HG03025 (cell line): ENCODE data around the gene TSPAN5.

ENCODE experiments used
- ATAC-seq: cut with Tn5 transposase; IDR thresholded peaks from one replicate; pipeline ENCODE4 v1.9.1; 2021; ENCODE audit warnings: mild to moderate bottlenecking, moderate library complexity; ENCODE audit not compliant: unreplicated experiment, low FRiP score

Gene TSPAN5

GRCh38 chr4:98674404-98675173 is 16.2 kb upstream of the TSPAN5 start:
- no peak for ATAC-seq

- ATAC-seq: no peak
These were observed 15.6 kb upstream of the TSPAN5 start for GRCh38 chr4:98673978-98674377.

GRCh38 chr4:98673288-98673644 is 14.9 kb upstream of the TSPAN5 start:
- ATAC-seq: no peak

GRCh38 chr4:98672583-98673287 is 14.3 kb upstream of the TSPAN5 start:
- ATAC-seq: no peak

GRCh38 chr4:98671131-98671530 is 12.7 kb upstream of the TSPAN5 start:
- no peak for ATAC-seq

- no peak for ATAC-seq
These were observed 11.8 kb upstream of the TSPAN5 start for GRCh38 chr4:98670186-98670585.

GRCh38 chr4:98669577-98669976 is 11.2 kb upstream of the TSPAN5 start:
- ATAC-seq: no peak

GRCh38 chr4:98664959-98665358 is 6.5 kb upstream of the TSPAN5 start:
- ATAC-seq: no peak

- peak; percentile 72 for ATAC-seq
These were observed 5.0 kb upstream of the TSPAN5 start for GRCh38 chr4:98663226-98664006.

GRCh38 chr4:98662626-98663225 is 4.3 kb upstream of the TSPAN5 start:
- peak; percentile 10 for ATAC-seq

GRCh38 chr4:98662055-98662453 is 3.6 kb upstream of the TSPAN5 start:
- no peak for ATAC-seq

GRCh38 chr4:98661371-98662054 is 3.1 kb upstream of the TSPAN5 start:
- ATAC-seq: no peak

- ATAC-seq: no peak
These were observed 1.5 kb upstream of the TSPAN5 start for GRCh38 chr4:98659741-98660462.

GRCh38 chr4:98659106-98659592 is 738 bp upstream of the TSPAN5 start:
- no peak for ATAC-seq

GRCh38 chr4:98657531-98658286 is 702 bp downstream of the TSPAN5 start:
- peak; percentile 26 for ATAC-seq

GRCh38 chr4:98656886-98657285 is 1.5 kb downstream of the TSPAN5 start:
- no peak for ATAC-seq

- ATAC-seq: no peak
These were observed 2.0 kb downstream of the TSPAN5 start for GRCh38 chr4:98656443-98656842.

- ATAC-seq: no peak
These were observed 4.2 kb downstream of the TSPAN5 start for GRCh38 chr4:98653890-98654867.
